T1000 (cell line): ENCODE results near the gene C10orf53.

ENCODE experiments used
- DNase-seq: peaks from one replicate; lab custom pipeline; 2025; ENCODE audit warnings: mixed read lengths; lab: John Stamatoyannopoulos, UW

C10orf53 gene, protein sequence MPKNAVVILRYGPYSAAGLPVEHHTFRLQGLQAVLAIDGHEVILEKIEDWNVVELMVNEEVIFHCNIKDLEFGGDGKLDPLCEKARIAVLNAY

DNA sequence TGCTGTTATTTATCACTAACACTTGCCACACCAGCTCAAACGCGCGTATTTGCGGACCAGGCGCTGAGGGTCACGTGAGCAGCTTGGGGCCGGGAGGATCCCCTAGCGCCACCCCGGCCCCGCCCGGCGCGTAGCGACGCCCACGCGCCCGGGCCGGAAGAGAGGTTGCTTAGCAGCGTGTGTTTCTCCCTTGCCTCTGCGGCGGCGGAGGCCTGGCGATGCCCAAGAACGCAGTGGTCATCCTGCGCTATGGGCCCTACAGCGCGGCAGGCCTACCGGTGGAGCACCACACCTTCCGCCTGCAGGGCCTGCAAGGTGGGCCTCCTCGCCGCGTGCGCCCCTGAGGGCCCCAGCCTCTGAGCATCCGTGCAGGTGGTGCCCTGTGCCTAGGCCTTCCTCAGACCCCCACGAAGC lies at the start of gene C10orf53:
Gene C10orf53 (plus strand): TSS at position 172 of the 414 bp plus-strand sequence. CDS start 47 bp downstream, at position 219.
- DNase-seq: no peak

DNA sequence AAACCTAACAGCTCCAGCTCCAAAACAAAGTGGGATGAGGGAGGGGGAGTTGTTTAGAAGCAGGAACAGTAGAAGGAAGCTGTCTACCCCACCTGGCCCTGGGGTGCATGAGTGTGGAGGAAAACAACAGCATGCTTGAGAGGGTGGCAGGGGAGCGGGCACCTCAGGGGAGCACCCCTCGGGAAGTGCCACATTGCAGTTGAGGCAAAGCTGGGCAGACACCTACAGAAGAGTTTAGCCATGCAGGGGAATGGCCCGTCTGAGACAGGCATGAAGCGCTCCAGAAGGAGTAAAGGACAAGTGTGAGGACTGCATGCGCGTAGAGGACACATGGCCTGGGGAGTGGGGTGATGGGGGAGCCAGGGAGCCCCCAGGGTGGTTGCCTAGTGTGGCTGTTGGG lies 47.5 kb upstream of the C10orf53 start:
- DNase-seq: no peak

DNA sequence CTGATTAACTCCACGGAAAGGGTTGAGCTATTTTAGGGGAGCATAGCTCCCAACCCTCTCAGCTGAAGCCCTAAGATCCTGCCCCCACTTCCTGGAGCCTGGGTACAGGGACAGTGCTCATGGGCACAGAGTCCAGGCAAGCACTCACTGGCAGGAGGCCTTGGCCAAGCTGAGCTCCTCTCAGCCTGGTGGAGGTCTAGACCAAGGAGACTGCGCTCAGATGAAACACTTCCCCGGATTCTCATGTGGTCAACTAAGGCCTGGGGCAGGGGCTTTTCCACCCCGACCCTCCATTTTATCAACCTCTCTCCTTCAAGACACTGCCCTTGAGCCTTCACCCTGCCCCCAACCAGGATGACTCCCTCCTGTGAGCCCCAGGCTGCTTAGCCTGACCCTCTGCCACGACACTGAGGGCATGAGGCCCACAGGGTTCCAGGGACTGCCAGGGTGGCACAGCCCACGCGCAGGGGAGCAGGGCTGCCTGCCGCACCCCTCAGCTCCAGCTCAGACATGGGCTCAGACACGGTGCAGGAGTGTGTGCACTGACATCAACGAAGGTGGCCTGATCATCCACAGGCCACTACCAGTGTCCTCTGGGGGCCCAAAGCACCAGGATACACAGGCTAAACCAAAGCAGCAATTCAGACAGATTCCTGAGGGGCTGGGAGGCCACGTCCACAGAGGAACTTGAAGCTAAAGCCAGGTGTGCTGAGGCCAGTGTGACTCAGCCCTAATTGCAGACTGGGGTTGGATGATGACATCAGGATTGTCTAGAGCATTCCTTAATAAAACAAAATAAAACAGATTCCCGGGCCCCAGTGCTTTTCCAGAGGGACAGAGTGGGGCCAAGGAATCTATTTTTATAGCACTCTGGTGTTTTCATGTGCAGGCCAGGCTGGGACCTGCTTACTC lies 46.8 kb upstream of the C10orf53 start:
- no peak for DNase-seq

DNA sequence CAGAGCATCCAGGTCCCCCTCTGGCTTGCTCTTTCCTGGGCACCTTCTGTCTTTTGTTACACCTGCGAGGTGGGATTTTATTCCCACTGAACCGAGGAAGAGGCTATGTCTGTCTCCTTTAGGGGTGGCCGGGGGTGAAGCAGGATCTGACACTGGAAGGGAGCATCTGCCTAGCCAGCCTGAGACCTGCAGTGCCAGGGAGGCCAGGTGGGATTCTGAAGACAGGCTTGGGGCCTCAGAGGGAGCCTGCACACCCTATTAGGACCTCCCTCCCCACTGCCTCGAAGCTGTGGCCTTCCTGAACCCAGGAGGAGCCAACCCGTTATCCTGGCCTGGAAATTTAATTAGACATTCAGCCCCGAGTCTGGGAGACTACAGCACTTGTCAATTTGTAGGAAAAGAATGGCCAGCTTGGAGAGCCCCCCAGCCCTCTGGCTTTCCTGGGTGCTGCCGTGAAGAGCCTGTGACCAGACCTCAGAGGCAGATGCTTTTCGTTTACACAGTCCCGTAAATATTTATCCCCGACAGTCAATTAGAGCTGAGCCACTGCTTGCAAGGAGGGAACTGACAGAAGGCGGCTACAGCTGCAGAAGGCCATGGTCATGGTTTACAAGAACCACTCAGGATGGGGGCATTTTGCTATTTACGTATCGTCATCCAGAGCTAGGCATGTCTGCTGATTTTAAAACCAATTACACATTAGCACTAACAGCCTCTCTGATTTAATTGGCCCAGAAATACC lies 46.0 kb upstream of the C10orf53 start:
- no peak for DNase-seq

DNA sequence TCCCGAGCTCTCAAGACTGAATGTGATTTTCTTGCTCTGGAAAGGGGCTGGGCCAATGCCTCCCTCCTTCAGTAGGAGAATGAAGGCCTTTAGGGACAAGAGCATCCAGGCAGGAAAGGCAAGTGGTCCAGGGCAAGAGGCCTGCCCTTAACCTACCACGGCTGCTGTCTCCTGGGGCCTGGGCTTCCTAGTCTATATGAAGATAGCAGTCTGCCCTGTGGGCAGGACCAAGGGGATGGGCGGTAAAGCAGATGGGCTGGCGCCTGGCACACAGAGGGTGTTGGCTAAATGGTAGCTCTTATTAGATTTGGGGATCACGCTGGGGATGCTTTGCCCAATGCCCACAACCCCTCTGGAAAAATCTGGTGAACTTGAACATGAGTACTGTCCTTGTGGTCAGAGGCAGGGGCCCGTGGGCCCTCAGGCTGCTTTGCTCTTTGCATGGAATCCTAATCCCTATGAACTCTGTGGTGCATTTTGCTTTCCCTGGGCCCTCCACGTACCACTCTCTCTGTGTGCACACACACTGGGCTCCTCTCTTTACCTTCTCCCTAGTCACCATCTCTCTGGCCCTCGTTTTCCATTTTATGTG lies 45.3 kb upstream of the C10orf53 start:
- no peak for DNase-seq

DNA sequence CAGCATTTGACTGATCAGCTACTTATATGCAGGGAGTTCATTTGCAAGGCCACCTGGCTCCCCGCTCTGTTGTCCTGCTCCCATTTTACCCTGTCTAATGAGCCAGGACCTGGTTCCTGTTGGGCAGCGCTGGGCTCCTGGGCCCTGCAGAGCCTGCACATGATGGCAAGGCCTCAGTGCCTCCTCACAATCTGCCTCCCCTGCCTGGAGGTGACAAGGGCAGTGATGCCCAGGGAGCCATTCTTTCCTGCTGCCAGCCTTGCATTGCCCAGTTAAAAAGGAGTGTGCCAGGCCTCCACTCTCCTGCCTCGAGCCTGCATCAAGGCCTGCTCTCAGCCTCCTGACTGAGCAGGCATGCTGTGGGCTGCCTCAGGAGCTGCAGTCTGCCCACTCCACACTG lies 37.1 kb upstream of the C10orf53 start:
- no peak for DNase-seq

DNA sequence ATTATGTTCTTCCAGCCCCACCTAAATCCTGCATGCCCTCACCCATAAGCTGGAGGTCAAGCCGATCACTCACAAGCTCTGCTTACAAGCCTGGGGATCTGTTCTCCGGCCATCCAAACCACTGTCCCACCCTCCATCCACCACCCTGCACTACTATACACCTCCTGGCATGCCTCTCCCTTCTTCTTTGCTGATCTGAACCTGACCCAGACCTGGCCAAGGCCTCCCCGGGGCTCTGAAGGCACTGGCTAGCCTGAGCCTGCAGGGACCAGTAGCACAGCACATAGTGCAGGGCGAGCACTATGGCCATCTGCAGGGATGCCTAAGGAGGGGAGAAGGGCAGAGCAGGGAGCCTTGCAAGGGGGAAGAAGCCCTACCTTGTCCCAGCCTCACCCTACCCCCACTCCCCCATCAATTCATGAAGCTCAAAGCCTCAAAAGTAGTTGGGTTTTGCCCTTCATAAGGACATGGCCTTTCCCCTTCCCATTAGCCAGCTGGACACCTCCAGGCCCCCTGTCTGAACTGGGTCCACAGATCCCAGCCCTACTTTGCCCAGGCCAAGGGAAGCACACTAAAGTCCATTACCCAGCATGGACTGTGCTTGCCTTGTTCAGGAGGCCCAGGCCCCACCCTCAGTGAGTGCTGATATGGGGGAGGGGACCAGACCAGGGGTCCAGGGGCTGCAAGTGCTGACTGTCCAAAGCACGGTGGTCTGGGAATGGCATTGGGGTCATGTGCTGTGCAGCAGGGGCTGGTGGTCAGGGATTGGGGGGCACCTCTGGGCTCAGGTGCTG lies 36.0 kb upstream of the C10orf53 start:
- DNase-seq: no peak

DNA sequence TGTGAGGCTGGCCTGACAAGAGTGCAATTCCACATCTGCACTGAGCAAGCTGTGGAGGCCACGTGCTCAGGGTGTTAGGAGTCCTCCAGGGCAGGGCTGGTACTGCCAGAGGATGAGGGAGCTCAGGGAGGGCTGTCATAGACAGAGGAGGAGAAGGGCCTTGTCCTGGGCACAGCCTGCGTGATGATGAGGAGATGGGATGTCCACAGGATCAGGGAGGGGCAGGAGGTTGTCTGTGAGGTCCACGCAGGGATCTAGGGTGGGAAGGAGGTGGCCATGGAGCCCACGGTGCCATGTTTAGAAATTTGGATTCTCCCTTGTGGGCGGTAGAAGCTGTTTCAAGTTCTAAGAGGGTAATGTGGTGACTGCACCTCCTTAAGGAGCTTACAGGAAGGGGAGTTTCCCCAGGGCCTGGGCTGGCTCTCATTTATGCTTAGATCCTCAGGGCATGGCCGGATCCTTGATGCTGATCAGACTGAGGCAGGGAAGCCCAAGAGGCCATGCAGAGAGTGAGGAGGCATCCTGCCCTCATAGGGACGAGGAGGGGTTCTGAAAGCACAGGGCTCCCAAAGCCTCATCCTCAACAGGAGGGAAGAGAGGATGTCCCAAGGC lies 35.3 kb upstream of the C10orf53 start:
- no peak for DNase-seq

DNA sequence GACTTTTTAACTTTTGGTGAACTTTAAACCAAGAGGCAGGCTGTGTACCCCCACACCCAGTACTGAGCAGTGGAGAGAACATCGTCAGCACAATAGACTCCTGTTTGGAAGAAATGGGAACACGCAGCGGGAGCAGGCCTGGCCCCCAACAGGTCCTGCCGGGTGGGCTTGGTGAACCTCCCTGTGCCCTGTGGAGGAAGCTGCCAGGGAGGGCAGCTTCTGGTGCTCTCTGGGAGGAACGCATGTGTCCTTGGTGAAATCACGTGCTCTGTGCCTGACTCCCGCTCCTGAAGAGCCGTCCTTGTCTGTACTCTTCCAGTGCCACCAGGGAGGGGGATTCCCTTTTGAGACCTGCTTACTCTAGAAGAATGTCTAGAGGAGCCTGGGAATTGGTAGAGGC lies 34.0 kb upstream of the C10orf53 start:
- no peak for DNase-seq

DNA sequence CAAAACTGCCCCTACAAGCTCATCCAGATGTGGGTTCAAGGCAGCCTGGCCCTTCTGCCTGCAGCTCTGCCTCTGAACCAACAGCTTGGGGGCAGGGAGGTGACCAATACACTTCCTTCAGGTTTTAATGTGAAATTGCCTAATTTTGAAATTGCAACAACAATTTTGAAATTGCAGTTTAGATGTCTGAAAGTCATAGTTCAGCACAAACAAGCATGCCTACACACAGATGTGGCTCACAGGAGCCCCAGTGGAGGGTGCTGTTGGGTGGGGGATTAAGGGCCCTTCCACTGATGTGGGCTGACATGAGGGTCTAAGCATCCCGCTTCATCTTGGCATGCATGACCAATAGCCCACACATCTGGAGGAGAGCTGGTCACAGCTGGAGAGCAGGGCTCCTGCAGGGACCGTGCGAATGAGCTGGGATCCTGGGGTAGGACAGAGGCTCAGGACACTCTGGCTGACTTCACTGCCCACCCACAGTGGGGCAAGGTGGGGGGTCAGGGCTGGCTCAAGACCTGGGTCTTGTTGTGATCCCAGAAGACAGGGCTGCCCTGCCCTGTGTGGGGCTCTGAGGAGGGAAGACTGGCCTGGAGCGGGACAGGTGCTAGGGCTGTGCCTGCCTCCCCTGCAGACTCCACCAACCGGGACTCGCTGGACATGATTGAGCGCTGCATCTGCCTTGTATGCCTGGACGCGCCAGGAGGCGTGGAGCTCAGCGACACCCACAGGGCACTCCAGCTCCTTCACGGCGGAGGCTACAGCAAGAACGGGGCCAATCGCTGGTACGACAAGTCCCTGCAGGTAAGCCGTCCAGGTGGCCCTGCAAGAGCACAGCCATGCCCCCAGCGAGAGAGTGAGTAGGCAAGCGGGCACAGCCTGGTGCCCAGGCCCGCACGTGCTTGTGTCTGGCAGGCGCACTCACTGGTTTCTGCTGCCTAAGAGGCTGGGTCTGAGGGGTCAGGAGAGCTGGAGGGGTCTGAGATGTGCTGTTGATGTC lies 33.3 kb upstream of the C10orf53 start:
- no peak for DNase-seq

DNA sequence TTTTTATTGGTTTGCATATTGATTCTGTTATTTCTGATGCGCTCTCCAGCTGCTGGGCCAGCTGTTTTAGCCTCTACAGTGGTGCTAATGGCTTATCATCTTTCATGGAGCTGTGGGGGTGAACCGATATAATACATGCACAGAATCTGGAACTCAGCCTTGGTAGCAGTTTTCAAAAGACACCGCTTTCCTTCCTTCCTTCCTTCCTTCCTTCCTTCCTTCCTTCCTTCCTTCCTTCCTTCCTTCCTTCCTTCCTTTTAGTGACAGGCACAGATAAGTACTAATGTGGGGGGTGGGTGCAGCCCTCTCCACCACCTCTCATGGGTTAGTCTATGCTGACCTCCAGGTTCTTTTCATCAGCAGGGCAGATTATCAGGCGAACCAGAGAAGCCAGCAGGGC lies 31.9 kb upstream of the C10orf53 start:
- no peak for DNase-seq

DNA sequence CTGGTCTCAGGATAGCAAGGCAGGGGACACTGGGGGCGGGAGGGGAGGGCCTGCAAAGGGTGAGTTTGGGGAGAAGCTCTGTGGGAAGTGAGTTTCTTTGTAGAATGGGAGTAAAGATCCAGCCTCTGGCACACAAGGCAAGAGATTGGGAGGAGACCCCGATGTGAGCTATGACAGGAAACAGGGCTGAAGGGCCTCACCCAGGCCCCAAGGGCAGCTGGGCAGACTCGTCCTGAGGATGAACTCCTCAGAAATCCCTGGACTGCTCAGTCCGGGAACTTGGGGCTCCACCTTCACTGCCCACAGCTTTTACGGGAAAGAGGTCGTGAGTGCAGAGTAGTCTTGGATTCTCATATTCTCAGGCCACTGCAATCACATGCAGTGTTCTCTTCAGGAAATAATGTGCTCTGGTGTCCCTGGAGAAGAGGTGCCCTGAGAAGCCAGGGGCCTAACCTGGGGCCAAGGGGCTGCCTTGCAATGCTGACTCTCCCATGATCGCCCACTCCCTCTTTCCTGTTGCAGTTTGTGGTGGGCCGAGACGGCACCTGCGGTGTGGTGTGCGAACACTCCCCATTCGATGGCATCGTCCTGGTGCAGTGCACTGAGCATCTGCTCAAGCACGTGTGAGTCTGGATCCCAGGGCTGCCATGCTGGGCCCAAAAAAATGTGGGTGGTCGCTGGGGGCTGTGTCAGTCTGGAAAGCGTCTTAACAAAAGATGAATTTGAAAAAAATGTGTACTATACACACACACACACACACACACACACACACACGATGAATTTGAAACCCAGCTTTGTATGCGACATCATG lies 31.3 kb upstream of the C10orf53 start:
- DNase-seq: no peak

DNA sequence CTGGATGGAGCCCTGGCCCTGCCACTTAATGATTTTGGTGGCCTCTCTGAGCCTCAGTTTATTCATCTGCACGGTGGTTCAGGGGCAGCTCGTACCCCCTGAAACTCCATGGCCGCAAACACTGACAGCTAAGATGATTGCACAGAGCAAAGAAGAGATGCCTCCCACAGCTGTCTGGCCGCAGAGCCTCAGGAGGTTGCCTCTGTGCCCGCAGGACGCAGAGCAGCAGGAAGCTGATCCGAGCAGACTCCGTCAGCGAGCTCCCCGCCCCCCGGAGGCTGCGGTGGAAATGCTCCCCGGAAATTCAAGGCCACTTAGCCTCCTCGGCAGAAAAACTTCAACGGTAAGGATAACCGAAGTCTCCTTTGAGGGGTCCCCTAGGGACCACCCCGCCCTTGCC lies 30.2 kb upstream of the C10orf53 start:
- DNase-seq: no peak

DNA sequence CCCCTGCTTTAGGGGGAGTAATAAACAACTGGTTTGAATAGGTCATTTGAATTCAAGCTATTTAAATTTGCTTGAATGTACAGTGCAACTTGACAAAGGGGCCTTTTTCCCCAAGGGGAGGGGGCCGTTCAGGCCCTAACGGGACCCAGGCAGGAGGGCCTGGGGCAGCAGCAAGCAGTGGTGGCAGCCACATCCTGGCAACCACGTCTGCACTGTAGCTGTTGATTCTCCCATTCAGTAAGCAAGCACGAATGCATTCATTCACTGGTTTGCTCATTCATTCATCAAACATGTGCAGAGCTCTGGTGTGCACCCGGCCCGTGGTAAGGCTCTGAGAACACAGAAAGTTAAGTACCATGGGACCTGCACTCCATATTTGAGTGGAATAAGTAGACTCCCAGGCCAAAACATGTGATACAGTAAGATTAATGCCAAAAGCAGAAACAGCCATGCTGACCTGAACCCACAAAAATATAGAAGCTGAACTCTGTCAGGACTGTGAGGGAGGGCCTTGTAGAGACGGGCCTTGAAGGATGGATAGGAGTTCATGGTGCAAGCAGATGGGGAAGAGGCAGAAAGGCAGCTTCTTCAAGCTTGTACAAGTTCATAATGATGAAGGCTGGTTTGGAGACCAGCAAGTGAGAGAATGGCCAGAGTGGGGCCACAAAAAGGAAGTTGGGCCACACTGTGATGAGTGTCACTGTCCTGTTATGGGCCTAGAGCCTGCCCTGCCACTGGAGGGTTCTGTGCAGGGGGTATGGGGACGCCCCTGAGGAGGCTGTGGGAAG lies 29.3 kb upstream of the C10orf53 start:
- DNase-seq: no peak

DNA sequence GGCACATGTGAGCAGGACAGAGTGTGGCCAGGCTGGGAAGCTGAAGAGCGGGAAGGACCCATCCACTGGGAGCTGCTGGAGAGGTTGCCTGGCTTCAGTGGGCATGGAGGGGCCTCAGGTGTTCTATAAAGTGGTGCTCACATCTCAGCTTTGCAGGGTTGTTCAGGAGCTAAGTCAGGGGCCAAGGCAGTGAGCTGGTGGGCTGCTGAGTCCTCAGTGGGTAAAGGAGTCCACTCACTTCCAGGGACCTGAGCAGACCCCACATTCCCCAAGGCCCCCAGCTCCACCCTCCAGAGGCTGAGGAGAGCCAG lies 28.8 kb upstream of the C10orf53 start:
- DNase-seq: no peak

DNA sequence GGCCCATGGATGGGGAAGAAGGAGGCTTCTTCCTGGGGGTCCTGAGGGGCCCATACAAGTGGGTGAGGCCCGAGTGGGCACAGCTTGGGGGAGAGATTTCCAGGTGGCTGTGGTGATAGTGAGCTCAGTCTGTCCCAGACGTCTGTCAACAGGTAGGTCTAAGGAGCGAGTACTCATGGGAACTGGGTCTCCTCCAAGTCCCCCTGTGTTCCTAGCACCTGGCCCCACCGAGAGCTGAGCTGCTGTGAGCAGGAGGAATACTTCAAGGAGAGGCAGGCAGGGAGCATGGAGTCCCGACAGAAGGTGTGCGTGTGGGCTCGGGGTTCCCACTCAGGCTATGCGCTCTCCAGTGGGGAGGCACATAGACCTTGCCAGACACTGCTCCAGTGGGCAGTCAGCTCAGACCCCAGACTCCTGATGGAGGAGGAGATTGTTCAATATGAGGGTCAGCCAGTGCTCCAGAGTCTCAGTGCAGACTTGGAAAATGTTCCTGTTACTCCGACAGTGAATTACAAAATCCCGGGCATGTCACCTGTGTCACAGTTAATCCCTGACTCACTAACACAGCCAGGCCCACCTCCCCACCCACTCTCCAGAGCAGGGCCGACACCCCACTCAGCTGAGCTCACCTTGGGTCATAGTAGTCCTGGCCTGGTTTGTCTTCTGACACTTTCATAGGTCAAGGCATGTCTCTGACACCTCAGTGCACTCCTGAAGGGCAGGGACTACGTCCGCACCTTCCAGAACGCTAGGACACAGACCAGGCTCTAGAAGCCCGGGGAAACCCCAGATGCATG lies 28.2 kb upstream of the C10orf53 start:
- no peak for DNase-seq

DNA sequence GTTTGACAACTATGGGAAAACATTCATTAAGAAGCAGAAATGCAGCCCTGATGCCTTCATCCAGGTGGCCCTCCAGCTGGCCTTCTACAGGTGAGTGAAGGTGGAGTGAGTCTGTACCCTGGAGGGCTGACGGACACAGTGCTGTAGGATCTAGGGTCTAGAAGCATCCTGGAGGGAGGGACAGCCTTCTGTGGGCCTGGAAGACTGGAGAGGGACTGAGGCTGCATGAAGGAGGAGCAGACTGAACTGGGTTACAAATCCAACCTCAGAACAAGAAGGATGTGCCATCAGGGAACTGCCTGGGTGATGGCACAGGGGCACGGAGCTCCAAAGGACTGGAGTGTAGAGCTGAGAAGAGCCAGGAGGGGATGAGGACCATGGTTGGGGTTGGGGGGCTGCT lies 27.5 kb upstream of the C10orf53 start:
- DNase-seq: no peak
